AG04450 (cell line): ENCODE data around the gene ENOX1. TPM values are rescaled to one million over a fixed set of nuclear protein-coding genes. Genes with fewer than 3 reads are reported as not detected.

Source experiments
- CTCF ChIA-PET: fragments of 300-600, 350-600 bp; formaldehyde crosslinking; extraction: SDS; loops from one replicate; lab custom pipeline; 2022; ENCODE audit warnings: antibody characterized with exemption, inconsistent platforms; lab: Charles Lee
- POLR2A ChIA-PET: fragments of 350-600 bp; formaldehyde crosslinking; extraction: SDS; loops from one replicate; lab custom pipeline; 2021; ENCODE audit warnings: antibody characterized with exemption, inconsistent platforms; lab: Yijun Ruan, JAX
- DNase-seq: peaks from one replicate; pipeline ENCODE4 v3.0.0-alpha.2; 2011; ENCODE audit warnings: low read depth, low spot score
- H3K27ac ChIP-seq: one replicate; pipeline ENCODE4 v1.5.1; 2012; ENCODE audit warnings: low read depth, low read length, control low read depth
- H3K27me3 ChIP-seq: one replicate; pipeline ENCODE4 v1.6.0; 2012; ENCODE audit warnings: low read length; ENCODE audit not compliant: control insufficient read depth, insufficient read depth
- H3K4me3 ChIP-seq: 2 replicates; pipeline ENCODE4 v1.5.1; 2011; ENCODE audit warnings: mild to moderate bottlenecking, low read depth, low read length, control low read depth
- H3K9me3 ChIP-seq: 2 replicates; pipeline ENCODE4 v1.5.1; 2012; ENCODE audit warnings: low read length; ENCODE audit not compliant: control insufficient read depth, insufficient read depth
- polyA plus RNA-seq: library from polyadenylated mRNA; depleted of rRNA; stranded (reverse); fragments of >200 nt; gene quantifications from 2 replicates; pipeline ENCODE4 v1.2.3, GENCODE V29; 2011
- TF ChIP-seq, protein P1 (sequence below): IDR thresholded peaks from 2 replicates; pipeline ENCODE4 v1.5.1; 2011; ENCODE audit warnings: low read depth, low read length, control low read depth, inconsistent platforms

Gene ENOX1
- polyA plus RNA-seq, 1 experiment, result 3.9 TPM

- TF ChIP-seq, protein P1, sequence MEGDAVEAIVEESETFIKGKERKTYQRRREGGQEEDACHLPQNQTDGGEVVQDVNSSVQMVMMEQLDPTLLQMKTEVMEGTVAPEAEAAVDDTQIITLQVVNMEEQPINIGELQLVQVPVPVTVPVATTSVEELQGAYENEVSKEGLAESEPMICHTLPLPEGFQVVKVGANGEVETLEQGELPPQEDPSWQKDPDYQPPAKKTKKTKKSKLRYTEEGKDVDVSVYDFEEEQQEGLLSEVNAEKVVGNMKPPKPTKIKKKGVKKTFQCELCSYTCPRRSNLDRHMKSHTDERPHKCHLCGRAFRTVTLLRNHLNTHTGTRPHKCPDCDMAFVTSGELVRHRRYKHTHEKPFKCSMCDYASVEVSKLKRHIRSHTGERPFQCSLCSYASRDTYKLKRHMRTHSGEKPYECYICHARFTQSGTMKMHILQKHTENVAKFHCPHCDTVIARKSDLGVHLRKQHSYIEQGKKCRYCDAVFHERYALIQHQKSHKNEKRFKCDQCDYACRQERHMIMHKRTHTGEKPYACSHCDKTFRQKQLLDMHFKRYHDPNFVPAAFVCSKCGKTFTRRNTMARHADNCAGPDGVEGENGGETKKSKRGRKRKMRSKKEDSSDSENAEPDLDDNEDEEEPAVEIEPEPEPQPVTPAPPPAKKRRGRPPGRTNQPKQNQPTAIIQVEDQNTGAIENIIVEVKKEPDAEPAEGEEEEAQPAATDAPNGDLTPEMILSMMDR, result no peak
- Histone ChIP-seq H3K27ac (no peak overlapping the region), H3K4me3 (no peak overlapping the region), H3K27me3 (no peaks in the 10 kb centered on the region), H3K9me3 (no peaks in the 10 kb centered on the region)
- ChIA-PET CTCF (no interaction called here), POLR2A (no interaction called here)
- no peak for DNase-seq
Measured at GRCh38 chr13:43264458-43264857, 522.3 kb downstream of the ENOX1 start.

DNA sequence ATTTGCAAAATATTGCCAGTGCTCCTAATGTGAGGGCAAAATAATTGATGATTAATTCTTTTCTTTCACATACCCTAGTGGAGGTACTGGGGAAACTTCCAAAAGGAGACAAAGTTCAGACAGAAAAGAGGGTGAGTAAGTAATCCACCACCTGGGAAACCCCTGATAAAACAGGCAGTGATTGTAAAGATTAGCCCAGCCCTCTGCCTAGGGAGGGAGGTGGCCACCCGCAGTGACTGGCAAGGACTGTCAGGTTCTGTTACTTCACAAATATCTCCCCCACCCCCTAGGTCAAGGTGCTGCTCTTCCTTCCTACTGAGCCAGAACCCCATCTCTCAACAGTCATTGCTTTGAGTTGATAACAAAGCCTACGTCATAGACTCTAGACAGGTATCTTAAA is 523.7 kb downstream of the ENOX1 start:
- H3K4me3 ChIP-seq, result no peak overlapping the region
- H3K9me3 ChIP-seq, result no peaks in the 10 kb centered on the region
- no peak for DNase-seq
- TF ChIP-seq, protein P1, result no peak
- H3K27ac ChIP-seq, result no peak overlapping the region
- no peaks in the 10 kb centered on the region for H3K27me3 ChIP-seq
- CTCF ChIA-PET, result no interaction called here
- POLR2A ChIA-PET, result no interaction called here

DNA sequence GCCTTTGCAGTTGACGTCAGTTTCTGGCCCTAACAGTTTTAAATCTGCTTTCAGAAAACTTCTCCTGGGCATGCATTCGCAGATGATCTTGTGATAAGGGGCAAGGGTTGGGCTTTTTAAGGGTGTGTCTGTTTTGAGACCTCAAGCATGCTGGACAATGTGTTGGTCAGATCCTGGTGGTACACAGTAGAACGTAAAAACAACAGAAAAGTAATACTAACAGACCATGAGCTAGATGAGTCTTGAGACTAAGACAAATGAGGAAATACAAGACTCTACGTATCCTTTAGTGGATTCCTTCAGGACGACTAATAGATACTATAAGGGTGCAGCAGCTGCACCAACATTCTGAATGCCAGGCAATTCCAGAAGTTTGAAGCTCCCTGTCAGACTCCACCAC is 525.8 kb downstream of the ENOX1 start:
- POLR2A ChIA-PET, result interaction anchor here (0.7 kb wide), 2 partner anchors 9 to 94 kb away, joined by 3 read pairs; no protein-coding TSS in a partner anchor
- Histone ChIP-seq H3K9me3 (no peaks in the 10 kb centered on the region), H3K27ac (peak overlapping the region; percentile 53), H3K4me3 (no peak overlapping the region), H3K27me3 (no peaks in the 10 kb centered on the region)
- CTCF ChIA-PET, result no interaction called here
- TF ChIP-seq, protein P1, result no peak
- peak; percentile 48 for DNase-seq

GRCh38 chr13:43258771-43259170 is 528.0 kb downstream of the ENOX1 start:
- TF ChIP-seq, protein P1, result no peak
- no peak for DNase-seq
- ChIA-PET CTCF (no interaction called here), POLR2A (no interaction called here)
- no peaks in the 10 kb centered on the region for H3K27me3 ChIP-seq
- no peak overlapping the region for H3K4me3 ChIP-seq
- no peaks in the 10 kb centered on the region for H3K9me3 ChIP-seq
- no peak overlapping the region for H3K27ac ChIP-seq

GRCh38 chr13:43257765-43258164 is 529.0 kb downstream of the ENOX1 start:
- CTCF ChIA-PET, result no interaction called here
- DNase-seq, result no peak
- Histone ChIP-seq H3K9me3 (no peaks in the 10 kb centered on the region), H3K27me3 (no peaks in the 10 kb centered on the region), H3K27ac (no peak overlapping the region), H3K4me3 (no peak overlapping the region)
- POLR2A ChIA-PET, result no interaction called here
- TF ChIP-seq, protein P1, result no peak
